A673 (cell line): Measurements from ENCODE around the gene AKT3. TPM values are rescaled to one million over a fixed set of nuclear protein-coding genes. Genes with fewer than 3 reads are reported as not detected.
"Not testable (repeated sequence)": the region's sequence is repeated elsewhere in the genome, so short reads cannot be mapped to it uniquely, and the experiment has no call there.

Experiments
- BruUV-seq: library from RNA; stranded (reverse); fragments of 400-500 nt; replicated peaks from 2 replicates; lab custom pipeline; 2021; lab: Mats Ljungman, UMichigan
- CTCF ChIA-PET: fragments of 300-600 bp; sonication (Branson Sonifier 250); formaldehyde crosslinking; loops from one replicate; lab custom pipeline; 2022; ENCODE audit warnings: antibody characterized with exemption; lab: Charles Lee
- POLR2A ChIA-PET: fragments of 300-600 bp; sonication (Branson Sonifier 250); formaldehyde crosslinking; loops from one replicate; lab custom pipeline; 2022; ENCODE audit warnings: antibody characterized with exemption; ENCODE audit not compliant: low non-redundant PET; lab: Charles Lee
- DNase-seq: peaks from one replicate; pipeline ENCODE4 v3.0.0-alpha.2; 2015; ENCODE audit warnings: low spot score
- H3K27ac ChIP-seq: fragments of 200-600 bp; sonication (generic); 2 replicates; pipeline ENCODE4 v1.5.1; 2016; ENCODE audit warnings: mixed run types, low read depth, mild to moderate bottlenecking, mixed read lengths, antibody characterized with exemption, low read length; ENCODE audit not compliant: poor library complexity, severe bottlenecking
- H3K27me3 ChIP-seq: fragments of 200-600 bp; sonication (generic); replicated peaks from 2 replicates; pipeline ENCODE4 v1.6.1; 2017; ENCODE audit warnings: mixed run types, low read depth, mild to moderate bottlenecking, mixed read lengths, antibody characterized with exemption, low read length; ENCODE audit not compliant: insufficient read depth, poor library complexity
- H3K36me3 ChIP-seq: fragments of 200-600 bp; sonication (generic); 2 replicates; pipeline ENCODE4 v1.6.1; 2016; ENCODE audit warnings: mixed run types, mild to moderate bottlenecking, mixed read lengths, antibody characterized with exemption, low read length; ENCODE audit not compliant: insufficient read depth, poor library complexity, severe bottlenecking
- H3K4me1 ChIP-seq: fragments of 200-600 bp; sonication (generic); 2 replicates; pipeline ENCODE4 v1.6.1; 2017; ENCODE audit warnings: mixed run types, mild to moderate bottlenecking, mixed read lengths, antibody characterized with exemption, low read length; ENCODE audit not compliant: insufficient read depth, poor library complexity, severe bottlenecking
- H3K4me3 ChIP-seq: fragments of 200-600 bp; sonication (generic); 2 replicates; pipeline ENCODE4 v1.5.1; 2016; ENCODE audit warnings: low read depth, mixed run types, mild to moderate bottlenecking, mixed read lengths, low read length; ENCODE audit not compliant: poor library complexity, severe bottlenecking
- H3K9me3 ChIP-seq: fragments of 200-600 bp; sonication (generic); 2 replicates; pipeline ENCODE4 v1.6.1; 2016; ENCODE audit warnings: mixed run types, low read depth, mild to moderate bottlenecking, mixed read lengths, antibody characterized with exemption, low read length; ENCODE audit not compliant: poor library complexity, severe bottlenecking
- EZH2 ChIP-seq: fragments of 200-600 bp; sonication (generic); IDR thresholded peaks from 2 replicates; pipeline ENCODE4 v1.6.1; 2017; ENCODE audit warnings: borderline replicate concordance, low read depth, mild to moderate bottlenecking, mixed read lengths, antibody characterized with exemption, low read length; ENCODE audit not compliant: poor library complexity, severe bottlenecking
- intact Hi-C: fragments of 100-400 bp; cut with micrococcal nuclease; formaldehyde crosslinking; loops from one replicate; pipeline ENCODE4 v1.10.0; 2022; ENCODE audit not compliant: unreplicated experiment
- total RNA-seq: library from RNA; stranded (reverse); gene quantifications from 2 replicates; pipeline ENCODE4 v1.2.3, GENCODE V29; 2021
- TF ChIP-seq, protein P1 (sequence below): fragments of 300-800, 200-600 bp; sonication (generic); conservative IDR thresholded peaks from 2 replicates; pipeline ENCODE4 v1.5.1; 2017; ENCODE audit warnings: low read depth, mild to moderate bottlenecking, antibody characterized with exemption, low read length, moderate library complexity, mixed read lengths

Gene AKT3
- total RNA-seq, 1 experiment from 2014 or later, result 14.4 TPM

DNA sequence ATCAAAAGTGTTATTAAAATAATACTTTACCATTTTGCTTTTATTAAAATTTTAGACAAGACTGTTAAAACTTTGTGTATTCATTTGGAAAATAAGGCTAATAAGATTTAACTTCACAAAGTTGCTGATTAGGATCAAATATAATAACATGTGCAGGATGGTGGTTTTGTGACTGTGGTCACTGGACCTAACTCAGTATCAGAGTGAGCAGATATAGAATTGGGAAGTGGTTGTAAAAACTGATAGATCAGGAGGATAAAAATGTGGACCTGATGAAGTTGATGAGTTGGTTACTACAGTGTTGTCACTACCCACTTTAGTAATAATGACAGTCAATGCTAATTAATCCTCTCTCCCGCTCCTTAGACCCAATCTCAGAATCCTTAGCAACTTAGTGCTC lies 186.4 kb downstream of the AKT3 start:
- Histone ChIP-seq H3K27ac (no peak overlapping the region), H3K4me3 (no peak overlapping the region), H3K36me3 (no peaks in the 10 kb centered on the region), H3K9me3 (no peaks in the 10 kb centered on the region), H3K4me1 (no peaks in the 10 kb centered on the region), H3K27me3 (no peaks in the 10 kb centered on the region)
- ChIA-PET POLR2A (no interaction called here), CTCF (no interaction called here)
- BruUV-seq, result no TSS peak
- TF ChIP-seq, protein P1, sequence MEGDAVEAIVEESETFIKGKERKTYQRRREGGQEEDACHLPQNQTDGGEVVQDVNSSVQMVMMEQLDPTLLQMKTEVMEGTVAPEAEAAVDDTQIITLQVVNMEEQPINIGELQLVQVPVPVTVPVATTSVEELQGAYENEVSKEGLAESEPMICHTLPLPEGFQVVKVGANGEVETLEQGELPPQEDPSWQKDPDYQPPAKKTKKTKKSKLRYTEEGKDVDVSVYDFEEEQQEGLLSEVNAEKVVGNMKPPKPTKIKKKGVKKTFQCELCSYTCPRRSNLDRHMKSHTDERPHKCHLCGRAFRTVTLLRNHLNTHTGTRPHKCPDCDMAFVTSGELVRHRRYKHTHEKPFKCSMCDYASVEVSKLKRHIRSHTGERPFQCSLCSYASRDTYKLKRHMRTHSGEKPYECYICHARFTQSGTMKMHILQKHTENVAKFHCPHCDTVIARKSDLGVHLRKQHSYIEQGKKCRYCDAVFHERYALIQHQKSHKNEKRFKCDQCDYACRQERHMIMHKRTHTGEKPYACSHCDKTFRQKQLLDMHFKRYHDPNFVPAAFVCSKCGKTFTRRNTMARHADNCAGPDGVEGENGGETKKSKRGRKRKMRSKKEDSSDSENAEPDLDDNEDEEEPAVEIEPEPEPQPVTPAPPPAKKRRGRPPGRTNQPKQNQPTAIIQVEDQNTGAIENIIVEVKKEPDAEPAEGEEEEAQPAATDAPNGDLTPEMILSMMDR, result no peak
- no peak for TF ChIP-seq EZH2
- DNase-seq, result no peak
- intact Hi-C loops, result no loop called here

DNA sequence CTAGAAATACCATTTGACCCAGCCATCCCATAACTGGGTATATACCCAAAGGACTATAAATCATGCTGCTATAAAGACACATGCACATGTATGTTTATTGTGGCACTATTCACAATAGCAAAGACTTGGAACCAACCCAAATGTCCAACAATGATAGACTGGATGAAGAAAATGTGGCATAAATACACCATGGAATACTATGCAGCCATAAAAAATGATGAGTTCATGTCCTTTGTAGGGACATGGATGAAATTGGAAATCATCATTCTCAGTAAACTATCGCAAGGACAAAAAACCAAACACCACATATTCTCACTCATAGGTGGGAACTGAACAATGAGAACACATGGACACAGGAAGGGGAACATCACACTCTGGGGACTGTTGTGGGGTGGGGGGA lies 187.9 kb downstream of the AKT3 start:
- H3K36me3 ChIP-seq, H3K4me3 ChIP-seq, DNase-seq, BruUV-seq, H3K4me1 ChIP-seq, POLR2A ChIA-PET, intact Hi-C loops, CTCF ChIA-PET, H3K9me3 ChIP-seq, H3K27me3 ChIP-seq, H3K27ac ChIP-seq: not testable (repeated sequence)

DNA sequence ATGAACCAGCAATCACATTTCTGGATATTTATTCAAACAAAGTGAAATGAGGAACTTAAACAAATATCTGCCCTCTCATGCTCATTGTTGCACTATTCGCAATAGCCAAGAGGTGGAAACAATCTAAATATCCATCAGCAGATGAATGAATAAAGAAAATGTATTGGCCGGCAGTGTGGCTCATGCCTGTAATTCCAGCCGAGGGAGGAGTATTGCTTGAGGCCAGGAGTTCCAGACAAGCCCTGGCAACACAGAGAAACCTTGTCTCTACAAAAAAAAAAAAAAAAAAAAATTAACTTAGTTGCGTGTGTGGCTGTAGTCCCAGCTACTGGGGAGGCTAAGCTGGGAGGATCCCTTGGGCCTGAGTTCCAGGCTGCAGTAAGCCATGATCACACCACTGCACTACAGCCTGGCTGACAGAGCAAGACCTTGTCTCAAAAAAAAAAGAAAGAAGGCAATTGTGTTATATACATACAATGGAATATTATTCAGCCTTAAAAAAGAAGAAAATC lies 191.4 kb downstream of the AKT3 start:
- TF ChIP-seq, protein P1, result no peak
- no peak for TF ChIP-seq EZH2
- DNase-seq, result no peak
- Histone ChIP-seq H3K9me3 (no peaks in the 10 kb centered on the region), H3K36me3 (no peaks in the 10 kb centered on the region), H3K4me1 (no peaks in the 10 kb centered on the region), H3K4me3 (no peak overlapping the region), H3K27me3 (no peaks in the 10 kb centered on the region), H3K27ac (no peak overlapping the region)
- no TSS peak for BruUV-seq
- intact Hi-C loops, result no loop called here
- ChIA-PET POLR2A (no interaction called here), CTCF (no interaction called here)

DNA sequence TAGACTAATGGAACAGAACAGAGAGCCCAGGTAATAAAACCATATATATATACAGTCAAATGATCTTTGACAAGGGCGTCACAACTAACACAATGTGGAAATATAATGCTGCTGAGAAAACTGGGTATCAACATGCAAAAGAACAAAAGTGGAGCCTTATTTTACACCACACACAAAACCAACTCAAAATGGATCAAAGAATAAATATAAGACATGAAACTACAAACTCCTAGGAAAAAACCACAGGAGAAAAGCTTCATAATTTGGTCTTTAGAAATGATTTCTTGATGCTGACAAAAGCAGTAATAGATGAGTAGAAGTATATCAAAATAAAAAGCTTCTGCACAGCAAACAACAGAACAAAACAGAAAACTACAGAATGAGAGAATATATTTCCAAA lies 192.2 kb downstream of the AKT3 start:
- Histone ChIP-seq H3K4me3 (no peak overlapping the region), H3K4me1 (no peaks in the 10 kb centered on the region), H3K36me3 (no peaks in the 10 kb centered on the region), H3K9me3 (no peaks in the 10 kb centered on the region), H3K27me3 (no peaks in the 10 kb centered on the region), H3K27ac (no peak overlapping the region)
- CTCF ChIA-PET, result no interaction called here
- BruUV-seq, result no TSS peak
- no peak for DNase-seq
- intact Hi-C loops, result no loop called here
- POLR2A ChIA-PET, result no interaction called here
- TF ChIP-seq, protein P1, result no peak
- TF ChIP-seq EZH2, result no peak

DNA sequence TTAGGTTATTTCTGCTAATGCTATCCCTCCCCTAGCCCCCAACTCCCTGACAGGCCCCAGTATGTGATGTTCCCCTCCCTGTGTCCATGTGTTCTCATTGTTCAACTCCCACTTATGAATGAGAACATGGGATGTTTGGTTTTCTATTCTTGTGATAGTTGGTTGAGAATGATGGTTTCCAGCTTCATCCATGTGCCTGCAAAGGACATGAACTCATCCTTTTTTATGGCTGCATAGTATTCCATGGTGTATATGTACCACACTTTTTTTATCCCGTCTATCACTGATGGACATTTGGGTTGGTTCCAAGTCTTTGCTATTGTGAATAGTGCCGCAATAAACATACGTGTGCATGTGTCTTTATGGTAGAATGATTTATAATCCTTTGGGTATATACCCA lies 200.5 kb downstream of the AKT3 start:
- POLR2A ChIA-PET, CTCF ChIA-PET, intact Hi-C loops: not testable (repeated sequence)

More for the DNA sequence above, 200.5 kb downstream of the AKT3 start:
- H3K27ac ChIP-seq, DNase-seq, H3K27me3 ChIP-seq, H3K4me1 ChIP-seq, BruUV-seq, H3K36me3 ChIP-seq, H3K9me3 ChIP-seq, H3K4me3 ChIP-seq: not testable (repeated sequence)
